NCI-H2227 (cell line): ENCODE measurements around the gene TSEN34.
"Not testable (repeated sequence)": the region's sequence is repeated elsewhere in the genome, so short reads cannot be mapped to it uniquely, and the experiment has no call there.

Experiments
- DNase-seq: peaks from one replicate; lab custom pipeline; 2025; ENCODE audit not compliant: unreplicated experiment; lab: John Stamatoyannopoulos, UW

The TSEN34 gene

DNA sequence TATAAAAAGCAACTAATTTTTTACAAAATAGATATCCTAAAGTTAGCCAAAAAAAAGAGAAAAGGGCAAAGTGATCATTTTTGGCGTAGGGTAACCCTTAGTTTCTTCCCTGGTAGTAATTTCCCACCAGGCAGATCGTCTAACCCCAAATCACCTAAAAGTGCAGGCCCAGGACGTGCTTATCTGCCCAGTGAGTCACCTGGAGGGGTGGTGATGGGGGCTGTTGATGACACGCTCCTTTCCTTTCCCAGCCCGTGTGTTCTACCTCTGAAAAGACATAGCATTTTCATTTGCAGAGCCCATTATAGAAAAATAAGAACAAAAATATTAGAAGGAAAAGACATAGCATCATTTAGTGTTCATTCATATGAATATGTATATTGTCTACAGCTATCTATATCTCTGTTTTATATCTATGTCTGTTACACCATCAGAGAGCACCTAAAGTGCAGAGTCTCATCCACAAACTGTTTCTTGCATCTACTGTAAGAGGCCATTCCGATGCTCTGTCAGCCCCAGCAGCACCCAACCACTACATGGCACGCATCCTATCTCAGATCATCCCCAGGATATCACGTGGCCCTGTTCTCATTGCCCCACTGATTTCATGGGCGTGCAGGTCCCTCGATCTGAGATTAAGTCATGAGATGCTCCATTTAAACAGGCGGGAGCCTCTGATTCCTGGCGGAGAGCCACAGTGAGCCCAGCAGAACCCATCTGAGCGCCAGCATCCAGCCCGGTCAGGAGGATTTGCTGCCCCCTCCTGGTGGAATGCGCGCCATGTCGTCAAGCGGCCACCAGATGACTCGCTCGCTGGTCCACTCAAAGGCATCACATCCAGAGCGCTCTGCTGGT, 40.2 kb downstream of the TSEN34 start:
- peak; percentile 98 for DNase-seq

DNA sequence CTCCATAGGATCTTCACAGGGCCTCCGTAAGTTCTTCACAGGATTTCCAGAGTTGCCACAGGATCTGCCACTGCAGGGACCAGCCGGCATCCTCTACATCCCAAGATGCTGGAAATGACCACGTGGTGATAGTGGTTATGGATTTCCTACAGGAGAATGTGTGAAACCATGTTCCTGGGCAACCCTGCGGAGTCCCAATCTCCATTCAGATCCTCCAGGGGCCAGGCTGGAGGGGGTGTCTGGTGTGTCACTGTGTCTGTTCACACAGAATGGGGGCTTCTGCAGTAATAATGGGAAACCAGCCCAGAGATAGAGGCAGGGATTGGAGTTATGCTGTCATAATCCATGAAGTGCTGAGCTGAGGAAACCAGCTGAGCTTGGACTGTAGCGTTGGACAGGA, 42.8 kb downstream of the TSEN34 start:
- DNase-seq: no peak

DNA sequence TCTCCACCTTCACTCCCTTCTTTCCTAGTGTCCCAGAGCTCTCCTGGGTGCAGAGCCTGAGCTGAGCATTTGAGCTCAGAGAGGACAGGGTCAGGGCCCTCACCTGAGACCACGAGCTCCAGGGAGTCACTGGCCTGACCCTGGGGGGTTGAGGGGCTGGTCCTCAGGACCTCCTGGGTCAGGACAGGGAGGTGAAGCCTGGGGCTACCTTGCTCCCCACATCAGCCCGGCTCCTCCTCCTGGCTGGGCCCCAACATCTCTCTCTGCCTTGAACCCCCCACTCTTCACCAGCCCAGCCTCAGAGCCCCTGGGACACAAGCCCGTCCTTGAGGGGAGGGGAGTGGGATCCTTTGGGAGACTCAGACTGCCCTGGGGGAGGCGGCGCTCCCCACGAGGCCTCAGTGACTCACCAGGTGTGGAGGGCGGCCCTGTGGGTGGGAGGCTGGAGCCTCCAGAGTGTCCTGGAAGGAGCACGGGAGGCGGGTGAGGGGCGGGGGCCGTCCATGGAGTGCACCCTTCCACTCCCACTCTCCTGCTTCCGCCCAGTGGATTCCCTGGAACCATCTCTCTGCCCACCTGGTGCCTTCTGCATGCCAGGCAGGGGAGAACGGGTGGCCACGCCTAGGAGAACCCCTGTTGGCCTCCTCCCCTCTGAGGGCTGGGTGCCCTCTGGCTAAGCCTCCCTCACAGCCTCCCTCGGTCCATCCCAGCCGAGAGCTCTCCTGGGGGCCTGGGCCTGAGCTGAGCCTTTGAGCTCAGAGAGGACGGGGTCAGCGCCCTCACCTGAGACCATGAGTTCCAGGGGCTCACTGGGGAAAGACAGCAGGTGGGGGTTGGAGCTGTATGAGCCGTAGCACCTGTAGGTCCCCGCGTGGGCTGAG, 48.6 kb downstream of the TSEN34 start:
- DNase-seq: not testable (repeated sequence)

DNA sequence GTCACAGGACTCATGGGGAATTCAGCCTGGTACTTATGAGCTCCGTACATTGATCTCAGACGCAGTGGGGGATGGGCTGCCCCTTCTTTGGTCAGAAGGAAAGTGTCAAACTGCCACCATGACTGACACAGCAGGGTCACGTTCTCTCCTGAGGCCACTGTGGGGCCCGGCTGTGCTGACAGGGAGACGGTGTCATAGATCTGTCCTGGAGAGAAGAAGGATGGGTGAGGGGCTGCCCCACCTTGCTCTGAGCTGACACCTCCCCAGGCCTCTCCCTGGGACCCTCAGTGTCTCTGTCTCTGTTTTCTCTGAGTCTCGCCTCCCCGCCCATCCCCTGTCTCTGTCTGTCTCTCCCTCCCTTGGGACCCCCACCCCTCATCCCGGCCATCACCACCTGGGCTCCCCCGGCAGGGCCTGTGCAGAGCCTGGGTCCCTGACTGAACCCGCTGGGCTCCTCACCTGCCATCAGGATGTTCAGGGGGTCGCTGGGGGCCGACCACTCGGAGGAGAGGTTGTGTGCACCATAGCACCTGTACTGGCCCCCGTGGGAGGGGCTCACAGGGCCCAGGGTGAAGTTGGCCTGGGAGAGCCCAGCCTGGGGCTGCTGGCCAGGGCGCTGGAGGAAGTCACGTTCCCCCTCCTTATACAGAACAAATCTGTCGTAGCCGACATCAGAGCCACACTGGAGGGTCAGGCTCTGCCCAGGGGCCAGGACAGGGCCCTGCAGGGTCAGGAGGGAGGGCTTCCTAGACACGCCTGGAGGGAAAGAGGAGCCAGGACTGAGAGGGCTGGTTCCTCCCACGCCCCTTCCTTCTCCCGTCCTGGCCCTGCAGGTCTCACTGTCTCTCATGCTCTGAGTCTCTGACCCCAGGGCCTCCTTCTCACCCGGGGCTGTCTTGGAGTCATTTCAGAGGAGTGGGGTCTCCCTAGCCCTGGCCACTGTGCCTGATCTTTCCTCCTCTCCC, 49.5 kb downstream of the TSEN34 start:
- DNase-seq: not testable (repeated sequence)

DNA sequence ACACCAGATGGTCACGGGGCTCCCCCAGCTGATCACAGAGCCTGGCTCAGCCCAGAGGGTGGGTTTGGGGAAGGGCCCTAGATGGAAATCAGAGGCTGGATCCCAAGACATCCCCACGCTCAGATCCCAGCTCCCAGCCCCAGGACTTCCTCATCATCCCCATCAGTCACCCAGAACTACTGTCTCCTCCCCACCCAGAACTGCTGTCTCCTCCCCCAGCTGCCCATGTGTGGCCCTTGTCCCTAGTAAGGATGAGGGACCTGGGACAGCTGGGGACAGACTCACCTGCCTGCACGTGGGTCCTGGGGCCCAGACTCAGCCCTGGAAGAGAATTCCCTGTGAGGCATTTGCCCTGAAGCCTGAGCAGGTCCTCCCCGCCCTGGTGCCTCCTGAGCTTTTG, 51.1 kb downstream of the TSEN34 start:
- DNase-seq: not testable (repeated sequence)

DNA sequence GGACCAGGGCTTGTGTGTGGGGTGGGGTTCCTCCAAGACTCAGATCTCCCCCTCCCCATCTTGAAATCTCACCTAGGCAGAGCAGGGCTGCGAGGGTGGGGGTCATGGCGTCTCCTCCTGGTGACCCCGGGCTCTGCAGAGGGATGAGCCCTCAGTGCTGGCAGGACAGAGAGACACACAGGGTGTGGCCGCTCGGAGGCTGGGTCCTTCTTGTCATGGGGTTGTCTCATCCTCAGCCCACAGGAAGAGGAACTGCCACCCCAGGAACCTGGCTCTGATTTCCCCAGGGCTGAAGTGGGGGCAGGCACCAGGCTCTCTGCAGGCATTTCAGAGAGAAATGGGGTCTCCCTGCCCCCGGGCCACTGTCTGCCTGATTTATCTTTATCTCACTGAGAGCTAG, 51.5 kb downstream of the TSEN34 start, which contains the start of gene LILRA6:
Gene LILRA6 (minus strand): TSS at position 145 of the 400 bp plus-strand sequence.
- not testable (repeated sequence) for DNase-seq

DNA sequence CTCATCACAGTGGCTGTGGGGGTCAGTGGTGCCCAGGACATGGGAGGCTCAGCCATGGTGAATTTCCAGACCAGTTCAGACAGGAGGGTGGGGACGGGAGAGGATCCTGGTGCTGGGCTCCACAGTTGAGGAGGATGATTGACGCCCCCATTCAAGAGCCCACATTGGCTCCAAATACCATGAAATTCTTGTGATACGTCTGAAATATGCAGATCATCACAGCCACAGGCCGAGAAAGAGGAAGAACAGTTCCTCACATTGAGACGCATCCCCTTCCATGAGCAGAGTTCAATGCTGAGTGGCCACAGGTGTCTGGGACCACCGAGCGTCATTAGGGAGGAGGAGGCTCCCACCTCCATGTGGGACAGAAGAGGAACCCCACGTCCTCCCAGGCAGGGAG, 52.7 kb downstream of the TSEN34 start:
- DNase-seq: not testable (repeated sequence)
